GM12872 (cell line): ENCODE results near the gene CD164L2.

Experiments used
- CTCF ChIP-seq: IDR thresholded peaks from 3 replicates; pipeline ENCODE4 v1.5.1; 2011; ENCODE audit warnings: low read depth, mild to moderate bottlenecking, low read length, moderate library complexity; ENCODE audit not compliant: insufficient read depth

Gene CD164L2

DNA sequence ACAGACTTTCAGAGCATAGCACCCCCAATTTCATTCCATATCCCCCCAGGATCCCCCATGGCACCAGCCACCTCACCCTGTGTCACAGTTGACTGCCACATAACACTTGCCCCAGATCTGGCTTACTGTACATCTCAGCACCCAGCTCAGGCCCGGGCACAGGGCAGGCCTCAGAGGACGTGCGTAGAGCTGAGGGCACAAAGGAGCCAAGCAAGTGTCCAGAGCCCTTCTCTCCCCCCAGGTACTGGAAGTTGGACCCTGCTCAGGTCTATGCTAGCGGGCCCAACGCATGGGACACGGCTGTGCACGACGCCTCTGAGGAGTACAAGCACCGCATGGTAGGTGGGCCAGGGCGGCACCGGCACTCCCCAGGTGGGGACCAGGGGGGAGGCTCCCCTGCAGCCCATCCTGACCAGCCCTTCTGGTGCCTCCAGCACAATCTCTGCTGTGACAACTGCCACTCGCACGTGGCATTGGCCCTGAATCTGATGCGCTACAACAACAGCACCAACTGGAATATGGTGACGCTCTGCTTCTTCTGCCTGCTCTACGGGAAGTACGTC, 49.3 kb downstream of the CD164L2 start:
- TF ChIP-seq CTCF: no peak

- peak; percentile 94 for TF ChIP-seq CTCF
Observed at GRCh38 chr1:27332536-27333281, 50.4 kb downstream of the CD164L2 start.

- TF ChIP-seq CTCF: no peak
Observed at GRCh38 chr1:27331922-27332321, 51.2 kb downstream of the CD164L2 start.

- TF ChIP-seq CTCF: no peak
Observed at GRCh38 chr1:27331426-27331825, 51.7 kb downstream of the CD164L2 start.

DNA sequence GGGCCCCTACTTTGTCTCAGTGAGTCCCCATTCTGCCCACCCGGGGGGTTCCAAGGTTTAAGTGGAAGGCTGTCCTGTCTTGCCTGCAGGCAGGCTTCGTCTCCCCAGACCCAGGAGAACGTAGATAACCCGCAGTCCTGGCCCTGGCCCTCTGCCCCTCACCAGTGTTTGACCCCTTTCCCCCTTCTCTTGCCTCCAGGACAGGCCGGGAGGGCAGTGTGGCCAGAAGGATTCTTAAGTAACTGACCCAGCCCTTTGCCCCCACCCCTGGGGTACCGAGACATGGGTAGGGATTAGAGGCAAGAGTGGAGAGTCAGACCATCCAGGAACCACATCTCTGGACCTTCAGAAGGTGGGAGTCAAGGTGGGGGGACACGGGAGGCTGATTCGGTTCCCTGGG, 52.3 kb downstream of the CD164L2 start:
- TF ChIP-seq CTCF: no peak
